Measurements from ENCODE around the gene MAN2C1.
"Not testable (repeated sequence)": the region's sequence is repeated elsewhere in the genome, so short reads cannot be mapped to it uniquely, and the experiment has no call there.

DNA sequence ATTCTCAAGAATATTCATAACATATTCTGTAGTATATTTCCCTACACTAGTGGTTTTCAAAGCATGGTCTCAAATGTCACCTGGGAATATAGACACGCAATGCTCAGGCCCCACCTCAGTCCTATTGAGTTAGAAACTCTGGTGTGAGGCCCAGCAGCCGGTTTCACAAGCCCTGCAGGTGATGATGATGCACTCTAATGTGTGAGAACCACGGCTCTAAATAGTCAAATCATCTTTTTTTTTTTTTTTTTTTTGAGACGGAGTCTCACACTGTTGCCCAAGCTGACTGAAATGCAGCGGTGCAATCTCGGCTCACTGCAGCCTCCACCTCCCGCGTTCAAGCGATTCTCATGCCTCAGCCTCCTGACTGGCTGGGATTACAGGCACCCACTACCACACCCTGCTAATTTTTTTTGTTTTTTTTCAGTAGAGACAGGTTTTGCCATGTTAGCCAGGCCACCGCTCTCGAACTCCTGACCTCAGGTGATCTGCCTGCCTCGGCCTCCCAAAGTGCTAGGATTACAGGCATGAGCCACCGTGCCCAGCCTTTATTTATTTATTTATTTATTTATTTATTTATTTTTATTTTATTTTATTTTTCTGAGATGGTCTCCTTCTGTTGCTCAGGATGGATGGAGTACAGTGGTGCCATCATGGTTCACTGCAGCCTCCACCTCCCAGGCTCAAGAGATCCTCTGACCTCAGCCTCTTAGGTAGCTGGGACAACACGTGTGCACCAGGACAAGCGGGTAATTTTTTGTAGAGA, 34.6 kb downstream of the MAN2C1 start:
- TF ChIP-seq, protein P1, sequence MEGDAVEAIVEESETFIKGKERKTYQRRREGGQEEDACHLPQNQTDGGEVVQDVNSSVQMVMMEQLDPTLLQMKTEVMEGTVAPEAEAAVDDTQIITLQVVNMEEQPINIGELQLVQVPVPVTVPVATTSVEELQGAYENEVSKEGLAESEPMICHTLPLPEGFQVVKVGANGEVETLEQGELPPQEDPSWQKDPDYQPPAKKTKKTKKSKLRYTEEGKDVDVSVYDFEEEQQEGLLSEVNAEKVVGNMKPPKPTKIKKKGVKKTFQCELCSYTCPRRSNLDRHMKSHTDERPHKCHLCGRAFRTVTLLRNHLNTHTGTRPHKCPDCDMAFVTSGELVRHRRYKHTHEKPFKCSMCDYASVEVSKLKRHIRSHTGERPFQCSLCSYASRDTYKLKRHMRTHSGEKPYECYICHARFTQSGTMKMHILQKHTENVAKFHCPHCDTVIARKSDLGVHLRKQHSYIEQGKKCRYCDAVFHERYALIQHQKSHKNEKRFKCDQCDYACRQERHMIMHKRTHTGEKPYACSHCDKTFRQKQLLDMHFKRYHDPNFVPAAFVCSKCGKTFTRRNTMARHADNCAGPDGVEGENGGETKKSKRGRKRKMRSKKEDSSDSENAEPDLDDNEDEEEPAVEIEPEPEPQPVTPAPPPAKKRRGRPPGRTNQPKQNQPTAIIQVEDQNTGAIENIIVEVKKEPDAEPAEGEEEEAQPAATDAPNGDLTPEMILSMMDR (IDR thresholded peaks at IDR 0.05): not testable (repeated sequence)
- TF ChIP-seq POLR2A, POLR2AphosphoS5 (IDR thresholded peaks at IDR 0.05): not testable (repeated sequence)

Data from breast epithelium (tissue), 3 donors.